Hepatocyte (in vitro differentiated cells): ENCODE measurements around the gene RAN. TPM values are rescaled to one million over a fixed set of nuclear protein-coding genes. Genes with fewer than 3 reads are reported as not detected.

Experiments used
- DNase-seq: peaks from one replicate; pipeline ENCODE4 v3.0.0-alpha.2; 2016; ENCODE audit warnings: low spot score
- H2AFZ ChIP-seq: fragments of 200-600 bp; sonication (generic); 2 replicates; pipeline ENCODE4 v1.6.0; 2016; ENCODE audit warnings: antibody characterized with exemption, mild to moderate bottlenecking
- H3K27ac ChIP-seq: fragments of 200-600 bp; sonication (generic); 2 replicates; pipeline ENCODE4 v1.5.1; 2016; ENCODE audit warnings: mild to moderate bottlenecking
- H3K27me3 ChIP-seq: fragments of 200-600 bp; sonication (generic); 2 replicates; pipeline ENCODE4 v1.6.1; 2016
- H3K36me3 ChIP-seq: fragments of 200-600 bp; sonication (generic); replicated peaks from 2 replicates; pipeline ENCODE4 v1.5.1; 2016; ENCODE audit warnings: low read depth; ENCODE audit not compliant: insufficient read depth
- H3K4me1 ChIP-seq: fragments of 200-600 bp; sonication (generic); 2 replicates; pipeline ENCODE4 v1.5.1; 2016; ENCODE audit warnings: mild to moderate bottlenecking, moderate library complexity; ENCODE audit not compliant: insufficient read depth
- H3K4me2 ChIP-seq: fragments of 200-600 bp; sonication (generic); 2 replicates; pipeline ENCODE4 v1.6.0; 2016
- H3K4me3 ChIP-seq: fragments of 200-600 bp; sonication (generic); 2 replicates; pipeline ENCODE4 v1.5.1; 2016; ENCODE audit warnings: mild to moderate bottlenecking
- H3K79me2 ChIP-seq: fragments of 200-600 bp; sonication (generic); 2 replicates; pipeline ENCODE4 v1.6.0; 2017; ENCODE audit warnings: mild to moderate bottlenecking
- H3K9me2 ChIP-seq: fragments of 200-600 bp; sonication (generic); replicated peaks from 2 replicates; pipeline ENCODE4 v1.6.0; 2017; ENCODE audit warnings: mild to moderate bottlenecking; ENCODE audit not compliant: insufficient read depth
- H3K9me3 ChIP-seq: fragments of 200-600 bp; sonication (generic); 2 replicates; pipeline ENCODE4 v1.5.1; 2016; ENCODE audit warnings: low read depth, mild to moderate bottlenecking
- H4K20me1 ChIP-seq: fragments of 200-600 bp; sonication (generic); 2 replicates; pipeline ENCODE4 v1.6.0; 2016; ENCODE audit warnings: mild to moderate bottlenecking; ENCODE audit not compliant: insufficient read depth, poor library complexity, severe bottlenecking
- CTCF ChIP-seq: fragments of 200-600 bp; sonication (generic); IDR thresholded peaks from 2 replicates; pipeline ENCODE4 v1.5.1; 2016; ENCODE audit warnings: antibody characterized with exemption, mild to moderate bottlenecking; ENCODE audit not compliant: poor library complexity
- EZH2 ChIP-seq: fragments of 200-600 bp; sonication (generic); IDR thresholded peaks from 2 replicates; pipeline ENCODE4 v1.6.1; 2016; ENCODE audit warnings: antibody characterized with exemption, mild to moderate bottlenecking, borderline replicate concordance
- EZH2phosphoT487 ChIP-seq: fragments of 200-600 bp; sonication (generic); IDR thresholded peaks from one replicate; pipeline ENCODE4 v1.6.1; 2018; ENCODE audit warnings: antibody characterized with exemption, mild to moderate bottlenecking, low read depth, moderate library complexity; ENCODE audit not compliant: unreplicated experiment, severe bottlenecking
- WGBS: methylation state at CpG from one replicate; pipeline ENCODE4 v1.1.6; 2016; ENCODE audit warnings: low lambda C conversion rate; ENCODE audit errors: missing lambda C conversion rate; 5-methylcytosine and 5-hydroxymethylcytosine counted together
- polyA plus RNA-seq: library from polyadenylated mRNA; unstranded; fragments of >200 nt; fragmentation: Nextera tagmentation; extraction: Ambion mirVana; gene quantifications from 2 replicates; pipeline ENCODE4 v1.2.1, GENCODE V29; 2016
- total RNA-seq: library from RNA; depleted of rRNA; stranded (reverse); fragments of >200 nt; gene quantifications from 2 replicates; pipeline ENCODE4 v1.2.3, GENCODE V29; 2014

RAN gene
- total and polyA plus RNA-seq, 2 experiments from 2014 or later = 300 to 673 TPM

GRCh38 chr12:130850418-130851021, 21.3 kb upstream of the RAN start:
- H3K27me3 ChIP-seq = no peaks in the 10 kb centered on the region
- no peaks in the 10 kb centered on the region for H3K79me2 ChIP-seq
- peak overlapping the region; percentile 30 for H3K4me2 ChIP-seq
- DNase-seq = no peak
- H3K36me3 ChIP-seq = no peaks in the 10 kb centered on the region
- H3K27ac ChIP-seq = peak overlapping the region; percentile 71
- H3K4me3 ChIP-seq = no peak overlapping the region
- no peaks in the 10 kb centered on the region for H4K20me1 ChIP-seq
- H2AFZ ChIP-seq = no peak overlapping the region
- WGBS = 75% methylated on average over 12 of the region's 12 CpGs
- H3K9me3 ChIP-seq = no peaks in the 10 kb centered on the region
- TF ChIP-seq CTCF (no peak), EZH2phosphoT487 (no peak), EZH2 (no peak)
- no peaks in the 10 kb centered on the region for H3K4me1 ChIP-seq
- no peaks in the 10 kb centered on the region for H3K9me2 ChIP-seq

- Histone ChIP-seq H3K4me1 (no peaks in the 10 kb centered on the region), H2AFZ (no peak overlapping the region), H3K9me2 (no peaks in the 10 kb centered on the region), H3K27me3 (no peaks in the 10 kb centered on the region), H3K79me2 (no peaks in the 10 kb centered on the region), H3K4me2 (no peak overlapping the region), H3K36me3 (no peaks in the 10 kb centered on the region), H4K20me1 (no peaks in the 10 kb centered on the region), H3K9me3 (no peaks in the 10 kb centered on the region), H3K27ac (no peak overlapping the region), H3K4me3 (no peak overlapping the region)
- TF ChIP-seq EZH2 (no peak), EZH2phosphoT487 (no peak), CTCF (no peak)
- WGBS = 86% methylated on average over 4 of the region's 4 CpGs
- DNase-seq = no peak
These were observed 15.8 kb upstream of the RAN start for GRCh38 chr12:130856088-130856487.

- H3K27me3 ChIP-seq = no peaks in the 10 kb centered on the region
- no peaks in the 10 kb centered on the region for H3K36me3 ChIP-seq
- H3K4me2 ChIP-seq = no peak overlapping the region
- TF ChIP-seq EZH2phosphoT487 = no peak
- TF ChIP-seq CTCF = no peak
- TF ChIP-seq EZH2 = no peak
- no peak for DNase-seq
- no peak overlapping the region for H3K27ac ChIP-seq
- no peaks in the 10 kb centered on the region for H3K9me3 ChIP-seq
- H4K20me1 ChIP-seq = no peaks in the 10 kb centered on the region
- no peak overlapping the region for H3K4me3 ChIP-seq
- no peaks in the 10 kb centered on the region for H3K79me2 ChIP-seq
- 89% methylated on average over 4 of the region's 4 CpGs for WGBS
- no peak overlapping the region for H2AFZ ChIP-seq
- H3K9me2 ChIP-seq = no peaks in the 10 kb centered on the region
- no peaks in the 10 kb centered on the region for H3K4me1 ChIP-seq
These were observed 13.8 kb upstream of the RAN start for GRCh38 chr12:130858084-130858483.

GRCh38 chr12:130859161-130859560, 12.7 kb upstream of the RAN start:
- peak; percentile 50 for DNase-seq
- no peaks in the 10 kb centered on the region for H3K9me3 ChIP-seq
- no peak overlapping the region for H3K4me3 ChIP-seq
- H3K27ac ChIP-seq = peak overlapping the region; percentile 30
- no peaks in the 10 kb centered on the region for H4K20me1 ChIP-seq
- no peak for TF ChIP-seq EZH2
- no peak for TF ChIP-seq CTCF
- TF ChIP-seq EZH2phosphoT487 = no peak
- no peak overlapping the region for H3K4me2 ChIP-seq
- H3K79me2 ChIP-seq = no peaks in the 10 kb centered on the region
- 75% methylated on average over 6 of the region's 6 CpGs for WGBS
- no peaks in the 10 kb centered on the region for H3K36me3 ChIP-seq
- H2AFZ ChIP-seq = no peak overlapping the region
- H3K4me1 ChIP-seq = no peaks in the 10 kb centered on the region
- no peaks in the 10 kb centered on the region for H3K27me3 ChIP-seq
- H3K9me2 ChIP-seq = no peaks in the 10 kb centered on the region
